K562 (cell line): Measurements from ENCODE around the gene ZNF726. TPM values are rescaled to one million over a fixed set of nuclear protein-coding genes. Genes with fewer than 3 reads are reported as not detected.

Experiments used
- ATAC-seq: fragments of 200-7000 bp; cut with Tn5 transposase; 3 replicates; pipeline ENCODE4 v1.9.1; 2020; ENCODE audit warnings: moderate library complexity
- BruUV-seq: library from RNA; stranded (reverse); fragments of 400-500 nt; replicated peaks from 2 replicates; lab custom pipeline; 2021; lab: Mats Ljungman, UMichigan
- CTCF ChIA-PET: fragments of 300-600 bp; formaldehyde crosslinking; extraction: SDS; loops from one replicate; lab custom pipeline; 2021; ENCODE audit warnings: low intra/inter-chr PET ratio; lab: Yijun Ruan, JAX
- POLR2A ChIA-PET: fragments of 300-600, 350-650 bp; sonication (Branson Sonifier 250); formaldehyde crosslinking; extraction: SDS; loops from one replicate; lab custom pipeline; 2021; ENCODE audit warnings: antibody characterized with exemption, inconsistent platforms; lab: Yijun Ruan, JAX
- DNase-seq, 4 experiments: peaks; one replicate each; pipeline versions ENCODE4 v3.0.0 to v3.0.0-alpha.2; 2011 to 2018; ENCODE audit warnings: low spot score in 3 of 4, mixed read lengths in 3 of 4; ENCODE audit errors: extremely low read depth in 1 of 4
- FAIRE-seq: peaks from 2 replicates; lab custom pipeline; 2011; peaks lifted over from hg19 to GRCh38; lab: Jason Lieb, UNC
- H2AFZ ChIP-seq: 2 replicates; pipeline ENCODE4 v1.6.0; 2011; ENCODE audit warnings: low read depth, low read length, control low read depth, inconsistent platforms
- H3K27ac ChIP-seq: fragments of 200-600 bp; 3 replicates; pipeline ENCODE4 v1.8.0; 2011; ENCODE audit warnings: low read depth, mild to moderate bottlenecking, control low read depth, inconsistent platforms, low read length, moderate library complexity, mixed read lengths; ENCODE audit errors: extremely low read depth
- H3K27me3 ChIP-seq, 2 experiments: fragments of 300-600 bp in 1 of 2; 2 replicates in 1 of 2; 3 replicates in 1 of 2; pipeline versions ENCODE4 v1.6.0 to v1.8.0; 2011; ENCODE audit warnings: inconsistent platforms in 2 of 2, low read length in 2 of 2, mild to moderate bottlenecking in 1 of 2, mixed read lengths in 1 of 2, moderate library complexity in 1 of 2; ENCODE audit not compliant: control insufficient read depth in 2 of 2, insufficient read depth in 2 of 2
- H3K36me3 ChIP-seq: fragments of 300-600 bp; 3 replicates; pipeline ENCODE4 v1.8.0; 2011; ENCODE audit warnings: mild to moderate bottlenecking, low read length, inconsistent platforms; ENCODE audit not compliant: control insufficient read depth, insufficient read depth
- H3K4me1 ChIP-seq, 2 experiments: fragments of 200-600 bp in 1 of 2; replicated peaks in 1 of 2; 2 replicates in 1 of 2; 3 replicates in 1 of 2; pipeline versions ENCODE4 v1.5.1 to v1.8.0; 2011; ENCODE audit warnings: inconsistent platforms in 2 of 2, low read length in 2 of 2, mild to moderate bottlenecking in 1 of 2, mixed read lengths in 1 of 2, moderate library complexity in 1 of 2; ENCODE audit not compliant: control insufficient read depth in 2 of 2, insufficient read depth in 2 of 2
- H3K4me2 ChIP-seq: 2 replicates; pipeline ENCODE4 v1.6.1; 2011; ENCODE audit warnings: low read length, control low read depth, inconsistent platforms, mixed read lengths; ENCODE audit not compliant: insufficient read depth
- H3K4me3 ChIP-seq: fragments of 200-600 bp; sonication (generic), shearing (Covaris generic); 2 replicates; pipeline ENCODE4 v1.5.1; 2016; ENCODE audit warnings: control low read depth, inconsistent platforms
- H3K79me2 ChIP-seq: fragments of 200-600 bp; 3 replicates; pipeline ENCODE4 v1.8.0; 2011; ENCODE audit warnings: low read length, inconsistent platforms; ENCODE audit not compliant: control insufficient read depth, insufficient read depth
- H3K9ac ChIP-seq, 2 experiments: 2 replicates each; pipeline versions ENCODE4 v1.6.0 to v1.6.1; 2011; ENCODE audit warnings: low read depth in 2 of 2, low read length in 2 of 2, control low read depth in 1 of 2, inconsistent platforms in 1 of 2, mild to moderate bottlenecking in 1 of 2, mixed read lengths in 1 of 2; ENCODE audit not compliant: insufficient read depth in 1 of 2
- H3K9me1 ChIP-seq: one replicate; pipeline ENCODE4 v1.6.0; 2011; ENCODE audit warnings: inconsistent platforms, mild to moderate bottlenecking, low read length, moderate library complexity; ENCODE audit not compliant: control insufficient read depth, insufficient read depth
- H3K9me3 ChIP-seq: replicated peaks from 2 replicates; pipeline ENCODE4 v1.5.1; 2011; ENCODE audit warnings: low read depth, low read length, inconsistent platforms; ENCODE audit not compliant: control insufficient read depth, insufficient read depth
- H4K20me1 ChIP-seq: replicated peaks from 2 replicates; pipeline ENCODE4 v1.6.1; 2011; ENCODE audit warnings: low read length, inconsistent platforms, mixed read lengths; ENCODE audit not compliant: control insufficient read depth, insufficient read depth
- ATF2 ChIP-seq: sonication (generic); formaldehyde crosslinking; IDR thresholded peaks from 2 replicates; pipeline ENCODE4 v1.8.1; 2022; ENCODE audit warnings: missing genetic modification reagents
- ATF7 ChIP-seq: fragments of 450-650 bp; IDR thresholded peaks from 2 replicates; pipeline ENCODE4 v1.7.1; 2014; ENCODE audit warnings: mild to moderate bottlenecking, moderate library complexity
- BMI1 ChIP-seq: fragments of 150-350 bp; IDR thresholded peaks from 2 replicates; pipeline ENCODE4 v1.6.1; 2014; ENCODE audit warnings: low read length
- CBX2 ChIP-seq: fragments of 200-600 bp; sonication (generic); IDR thresholded peaks from one replicate; pipeline ENCODE4 v1.6.1; 2012; ENCODE audit warnings: mild to moderate bottlenecking, low read length, inconsistent platforms; ENCODE audit not compliant: insufficient read depth, poor library complexity, severe bottlenecking
- FOXM1 ChIP-seq, 2 experiments: fragments of 450-650 bp in 1 of 2; sonication (generic) in 1 of 2; formaldehyde crosslinking in 1 of 2; IDR thresholded peaks; 2 replicates each; pipeline versions ENCODE4 v1.6.1 to v1.9.0; 2017 to 2022; ENCODE audit warnings: low read depth in 2 of 2, mild to moderate bottlenecking in 2 of 2, missing genetic modification reagents in 1 of 2, moderate library complexity in 1 of 2
- KAT7 ChIP-seq: sonication (generic); formaldehyde crosslinking; IDR thresholded peaks from 2 replicates; pipeline ENCODE4 v1.8.0; 2022; ENCODE audit warnings: missing genetic modification reagents, mild to moderate bottlenecking, borderline replicate concordance
- KDM1A ChIP-seq, 2 experiments: fragments of 450-650 bp; IDR thresholded peaks; 2 replicates each; pipeline ENCODE4 v1.6.1; 2016; ENCODE audit warnings: mild to moderate bottlenecking in 2 of 2
- NRF1 ChIP-seq, 2 experiments: fragments of 450-650 bp; IDR thresholded peaks in 1 of 2; conservative IDR thresholded peaks in 1 of 2; 2 replicates each; pipeline ENCODE4 v1.6.1; 2014; ENCODE audit warnings: mild to moderate bottlenecking in 2 of 2
- PHF20 ChIP-seq: fragments of 450-650 bp; IDR thresholded peaks from 2 replicates; pipeline ENCODE4 v1.6.1; 2018; ENCODE audit not compliant: partially characterized antibody
- PHTF2 ChIP-seq: fragments of 250-450 bp; sonication (Bioruptor Pico); IDR thresholded peaks from 2 replicates; pipeline ENCODE4 v1.5.0; 2021; ENCODE audit warnings: mild to moderate bottlenecking
- RBM17 ChIP-seq: fragments of 200-400 bp; formaldehyde crosslinking; IDR thresholded peaks from 2 replicates; pipeline ENCODE4 v1.6.1; 2017; ENCODE audit warnings: low read depth, mild to moderate bottlenecking, low read length, borderline replicate concordance
- U2AF2 ChIP-seq: fragments of 200-400 bp; formaldehyde crosslinking; optimal IDR thresholded peaks from 2 replicates; pipeline ENCODE3; 2017; ENCODE audit warnings: low read depth, mild to moderate bottlenecking, low read length
- ZBTB49 ChIP-seq: sonication (generic); formaldehyde crosslinking; IDR thresholded peaks from 2 replicates; pipeline ENCODE4 v1.8.0; 2022; ENCODE audit warnings: missing genetic modification reagents, mild to moderate bottlenecking, borderline replicate concordance
- ZNF551 ChIP-seq: fragments of 250-450 bp; sonication (Bioruptor Pico); IDR thresholded peaks from 2 replicates; pipeline ENCODE4 v1.5.0; 2021; ENCODE audit warnings: mild to moderate bottlenecking, moderate library complexity
- WGBS: fragments of 100-300 bp; shearing (Covaris generic); methylation state at CpG from one replicate; pipeline ENCODE4 v1.1.6; 2016; ENCODE audit warnings: low coverage, mixed read lengths; ENCODE audit not compliant: insufficient coverage; ENCODE audit errors: missing lambda C conversion rate; 5-methylcytosine and 5-hydroxymethylcytosine counted together
- in situ Hi-C: fragments of 300-500 bp; cut with MboI; formaldehyde crosslinking; loops from 4 replicates; pipeline ENCODE4 v1.15.0; 2018; ENCODE audit warnings: inconsistent platforms, mixed read lengths
- intact Hi-C: fragments of 100-400 bp; cut with micrococcal nuclease; formaldehyde crosslinking; loops from 2 replicates; pipeline ENCODE4 v1.14.2; 2022
- polyA plus RNA-seq, 8 experiments: library from polyadenylated mRNA; depleted of rRNA in 4 of 8; stranded (reverse) in 5 of 8; unstranded in 3 of 8; fragments of >200 nt; fragmentation: Nextera tagmentation in 2 of 8; fragmentation: Illumina TruSeq in 1 of 8; extraction: Ambion mirVana in 2 of 8; extraction: Trizol in 1 of 8; gene quantifications; 2 replicates each; pipeline versions ENCODE4 v1.2.1 to v1.2.3, GENCODE V29; 2011 to 2014; ENCODE audit warnings: inconsistent platforms in 1 of 8, missing spikeins in 1 of 8
- total RNA-seq, 7 experiments: library from RNA; depleted of rRNA in 6 of 7; stranded (reverse); fragments of >200 nt in 6 of 7; fragmentation: Illumina TruSeq in 2 of 7; extraction: Trizol in 2 of 7; gene quantifications; 2 replicates each; pipeline versions ENCODE4 v1.2.1 to v1.2.3, GENCODE V29; 2011 to 2021; ENCODE audit warnings: low replicate concordance in 1 of 7
- TF ChIP-seq, protein P1 (sequence below): fragments of 450-650 bp; IDR thresholded peaks from 2 replicates; pipeline ENCODE4 v1.7.1; 2018; ENCODE audit warnings: mild to moderate bottlenecking, low read depth; ENCODE audit not compliant: partially characterized antibody

Gene ZNF726
- total and polyA plus RNA-seq, 9 of the 15 experiments (the other 6 are each of a cell fraction or from before 2014, with no cell fraction given): 8.6 to 20.8 (median 14.6) TPM

DNA sequence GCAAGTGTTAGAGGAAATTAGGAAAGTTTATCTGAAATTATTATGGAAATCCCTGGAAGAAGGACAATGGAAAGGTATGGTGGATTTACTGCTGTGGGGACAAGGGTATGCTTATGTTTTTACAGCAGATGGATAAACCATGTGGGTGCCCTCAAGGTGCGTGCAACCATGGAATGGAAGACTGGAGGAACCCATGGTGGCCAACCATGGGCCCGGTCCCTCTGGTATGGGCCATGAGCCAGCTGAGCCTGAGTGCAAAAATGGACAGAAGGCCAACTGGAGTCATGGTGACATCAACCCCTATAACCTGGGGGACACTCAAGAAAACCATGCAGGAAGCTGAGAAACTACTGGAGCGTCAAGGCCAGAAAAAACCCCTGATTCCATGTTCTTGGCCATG is 46.1 kb upstream of the ZNF726 start:
- CTCF ChIA-PET: no interaction called here
- H3K27me3 ChIP-seq: no peaks in the 10 kb centered on the region
- H4K20me1 ChIP-seq: no peaks in the 10 kb centered on the region
- DNase-seq (no peak), ATAC-seq (no peak), FAIRE-seq (no peak)
- H3K9ac ChIP-seq: no peak overlapping the region
- H3K9me3 ChIP-seq: no peaks in the 10 kb centered on the region; the same call in 1 of the 2 replicates
- no peaks in the 10 kb centered on the region for H3K4me1 ChIP-seq
- H3K79me2 ChIP-seq: no peaks in the 10 kb centered on the region
- no peak overlapping the region for H2AFZ ChIP-seq
- no peak overlapping the region for H3K4me2 ChIP-seq
- no peaks in the 10 kb centered on the region for H3K36me3 ChIP-seq
- POLR2A ChIA-PET: no interaction called here
- intact Hi-C loops (no loop called here), in situ Hi-C loops (no loop called here)
- H3K9me1 ChIP-seq: no peaks in the 10 kb centered on the region
- 6% methylated on average over 3 of the region's 3 CpGs for WGBS
- no peak overlapping the region for H3K27ac ChIP-seq
- BruUV-seq: no TSS peak
- no peak overlapping the region for H3K4me3 ChIP-seq
- TF ChIP-seq, protein P1, sequence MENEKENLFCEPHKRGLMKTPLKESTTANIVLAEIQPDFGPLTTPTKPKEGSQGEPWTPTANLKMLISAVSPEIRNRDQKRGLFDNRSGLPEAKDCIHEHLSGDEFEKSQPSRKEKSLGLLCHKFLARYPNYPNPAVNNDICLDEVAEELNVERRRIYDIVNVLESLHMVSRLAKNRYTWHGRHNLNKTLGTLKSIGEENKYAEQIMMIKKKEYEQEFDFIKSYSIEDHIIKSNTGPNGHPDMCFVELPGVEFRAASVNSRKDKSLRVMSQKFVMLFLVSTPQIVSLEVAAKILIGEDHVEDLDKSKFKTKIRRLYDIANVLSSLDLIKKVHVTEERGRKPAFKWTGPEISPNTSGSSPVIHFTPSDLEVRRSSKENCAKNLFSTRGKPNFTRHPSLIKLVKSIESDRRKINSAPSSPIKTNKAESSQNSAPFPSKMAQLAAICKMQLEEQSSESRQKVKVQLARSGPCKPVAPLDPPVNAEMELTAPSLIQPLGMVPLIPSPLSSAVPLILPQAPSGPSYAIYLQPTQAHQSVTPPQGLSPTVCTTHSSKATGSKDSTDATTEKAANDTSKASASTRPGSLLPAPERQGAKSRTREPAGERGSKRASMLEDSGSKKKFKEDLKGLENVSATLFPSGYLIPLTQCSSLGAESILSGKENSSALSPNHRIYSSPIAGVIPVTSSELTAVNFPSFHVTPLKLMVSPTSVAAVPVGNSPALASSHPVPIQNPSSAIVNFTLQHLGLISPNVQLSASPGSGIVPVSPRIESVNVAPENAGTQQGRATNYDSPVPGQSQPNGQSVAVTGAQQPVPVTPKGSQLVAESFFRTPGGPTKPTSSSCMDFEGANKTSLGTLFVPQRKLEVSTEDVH: no peak
- TF ChIP-seq RBM17 (no peak), KDM1A (IDR thresholded peaks at IDR 0.05) (no peak), ATF7 (no peak), FOXM1 (IDR thresholded peaks at IDR 0.05; ENCODE audit: low read depth) (no peak), FOXM1 (CRISPR knock-in tag; IDR thresholded peaks at IDR 0.05; ENCODE audit: low read depth) (no peak), CBX2 (no peak), ZBTB49 (no peak), PHTF2 (CRISPR knock-in tag) (no peak), U2AF2 (no peak), ATF2 (CRISPR knock-in tag) (no peak), PHF20 (no peak), ZNF551 (CRISPR knock-in tag) (no peak), KAT7 (CRISPR knock-in tag) (no peak), NRF1 (conservative IDR thresholded peaks at IDR 0.05 in 1 of 2, IDR thresholded peaks at IDR 0.05 in 1 of 2) (no peak), BMI1 (no peak)
